Neural progenitor cell (in vitro differentiated cells): Measurements from ENCODE around the gene LRRC26. TPM values are rescaled to one million over a fixed set of nuclear protein-coding genes. Genes with fewer than 3 reads are reported as not detected.

Source experiments
- DNase-seq: peaks from one replicate; pipeline ENCODE4 v3.0.0-alpha.2; 2016; ENCODE audit warnings: low spot score
- H2AFZ ChIP-seq: fragments of 200-600 bp; sonication (generic); replicated peaks from 2 replicates; pipeline ENCODE4 v1.6.1; 2016; ENCODE audit warnings: antibody characterized with exemption
- H3F3A ChIP-seq: fragments of 200-600 bp; sonication (generic); 2 replicates; pipeline ENCODE4 v1.6.1; 2016; ENCODE audit warnings: antibody characterized with exemption, low read depth
- H3K27ac ChIP-seq: fragments of 200-600 bp; sonication (generic); 2 replicates; pipeline ENCODE4 v1.5.1; 2016; ENCODE audit warnings: mild to moderate bottlenecking
- H3K27me3 ChIP-seq: fragments of 200-600 bp; sonication (generic); 2 replicates; pipeline ENCODE4 v1.6.1; 2016; ENCODE audit warnings: mild to moderate bottlenecking, moderate library complexity
- H3K36me3 ChIP-seq: fragments of 200-600 bp; sonication (generic); 2 replicates; pipeline ENCODE4 v1.5.1; 2016
- H3K4me1 ChIP-seq: fragments of 200-600 bp; sonication (generic); 2 replicates; pipeline ENCODE4 v1.6.1; 2016; ENCODE audit warnings: mixed run types
- H3K4me2 ChIP-seq: fragments of 200-600 bp; sonication (generic); 2 replicates; pipeline ENCODE4 v1.6.1; 2016
- H3K4me3 ChIP-seq: fragments of 200-600 bp; sonication (generic); 2 replicates; pipeline ENCODE4 v1.5.1; 2016
- H3K79me2 ChIP-seq: fragments of 200-600 bp; sonication (generic); 2 replicates; pipeline ENCODE4 v1.6.1; 2016; ENCODE audit warnings: low read depth
- H3K9ac ChIP-seq: fragments of 200-600 bp; sonication (generic); 2 replicates; pipeline ENCODE4 v1.6.1; 2016
- H3K9me3 ChIP-seq: fragments of 200-600 bp; sonication (generic); 2 replicates; pipeline ENCODE4 v1.5.1; 2016; ENCODE audit warnings: low read depth
- H4K20me1 ChIP-seq: fragments of 200-600 bp; sonication (generic); 2 replicates; pipeline ENCODE4 v1.6.1; 2016; ENCODE audit warnings: low read depth
- H3K27ac Mint-ChIP-seq: 3 replicates; pipeline ENCODE4 v1.8.0; 2021; ENCODE audit warnings: mixed read lengths
- H3K27me3 Mint-ChIP-seq: 2 replicates; pipeline ENCODE4 v1.8.0; 2022; ENCODE audit warnings: low read depth, mild to moderate bottlenecking, inconsistent platforms, moderate library complexity, mixed read lengths; ENCODE audit not compliant: insufficient read depth
- H3K36me3 Mint-ChIP-seq: 3 replicates; pipeline ENCODE4 v1.8.0; 2021; ENCODE audit warnings: mixed read lengths
- H3K4me1 Mint-ChIP-seq: 3 replicates; pipeline ENCODE4 v1.8.0; 2021; ENCODE audit warnings: mixed read lengths
- H3K4me3 Mint-ChIP-seq: 3 replicates; pipeline ENCODE4 v1.8.0; 2021; ENCODE audit warnings: mild to moderate bottlenecking, moderate library complexity, mixed read lengths
- H3K9me3 Mint-ChIP-seq: 3 replicates; pipeline ENCODE4 v1.8.0; 2020; ENCODE audit warnings: mixed read lengths
- EZH2 ChIP-seq: fragments of 200-600 bp; sonication (generic); IDR thresholded peaks from 2 replicates; pipeline ENCODE4 v1.6.1; 2017; ENCODE audit warnings: antibody characterized with exemption, mild to moderate bottlenecking, moderate library complexity
- EZH2phosphoT487 ChIP-seq: fragments of 200-600 bp; sonication (generic); IDR thresholded peaks from 2 replicates; pipeline ENCODE4 v1.6.1; 2017; ENCODE audit warnings: antibody characterized with exemption
- total RNA-seq: library from RNA; depleted of rRNA; stranded (reverse); fragments of >200 nt; gene quantifications from 2 replicates; pipeline ENCODE4 v1.2.3, GENCODE V29; 2015; ENCODE audit warnings: low replicate concordance
- TF ChIP-seq, protein P1 (sequence below): fragments of 200-600 bp; sonication (generic); IDR thresholded peaks from 2 replicates; pipeline ENCODE4 v1.5.1; 2017; ENCODE audit warnings: antibody characterized with exemption, mild to moderate bottlenecking

LRRC26 gene
- total RNA-seq, 1 donor from 2014 or later, result not detected

DNA sequence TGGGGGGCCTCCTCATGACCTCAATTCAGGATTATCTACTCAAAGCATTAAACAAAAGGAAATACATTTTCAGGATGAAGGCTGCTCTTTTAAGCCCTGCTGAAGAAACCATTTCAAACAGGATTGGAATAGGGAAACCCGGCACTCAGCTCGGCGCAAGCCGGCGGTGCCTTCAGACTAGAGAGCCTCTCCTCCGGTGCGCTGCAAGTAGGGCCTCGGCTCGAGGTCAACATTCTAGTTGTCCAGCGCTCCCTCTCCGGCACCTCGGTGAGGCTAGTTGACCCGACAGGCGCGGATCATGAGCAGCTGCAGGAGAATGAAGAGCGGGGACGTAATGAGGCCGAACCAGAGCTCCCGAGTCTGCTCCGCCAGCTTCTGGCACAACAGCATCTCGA is 34.9 kb upstream of the LRRC26 start:
- H3K36me3 ChIP-seq, result no peaks in the 10 kb centered on the region
- peaks cover 22% of the 10 kb centered on the region for H3K4me1 ChIP-seq
- H3K4me2 ChIP-seq, result peak overlapping the region; percentile 97
- H3K27ac ChIP-seq, result no peak overlapping the region
- H2AFZ ChIP-seq, result no peak overlapping the region
- Mint-ChIP-seq H3K4me3 (peak overlapping the region; percentile 97), H3K27me3 (peaks cover 17% of the 10 kb centered on the region), H3K27ac (no peak overlapping the region), H3K9me3 (no peaks in the 10 kb centered on the region), H3K36me3 (peaks cover 11% of the 10 kb centered on the region), H3K4me1 (peaks cover 31% of the 10 kb centered on the region)
- H3F3A ChIP-seq, result peaks cover 34% of the 10 kb centered on the region
- peaks cover 26% of the 10 kb centered on the region for H4K20me1 ChIP-seq
- H3K9ac ChIP-seq, result peak overlapping the region; percentile 97
- peaks cover 2% of the 10 kb centered on the region for H3K27me3 ChIP-seq
- peak overlapping the region; percentile 100 for H3K4me3 ChIP-seq
- peaks cover 54% of the 10 kb centered on the region for H3K79me2 ChIP-seq
- TF ChIP-seq EZH2phosphoT487 (no peak), EZH2 (no peak)
- TF ChIP-seq, protein P1, sequence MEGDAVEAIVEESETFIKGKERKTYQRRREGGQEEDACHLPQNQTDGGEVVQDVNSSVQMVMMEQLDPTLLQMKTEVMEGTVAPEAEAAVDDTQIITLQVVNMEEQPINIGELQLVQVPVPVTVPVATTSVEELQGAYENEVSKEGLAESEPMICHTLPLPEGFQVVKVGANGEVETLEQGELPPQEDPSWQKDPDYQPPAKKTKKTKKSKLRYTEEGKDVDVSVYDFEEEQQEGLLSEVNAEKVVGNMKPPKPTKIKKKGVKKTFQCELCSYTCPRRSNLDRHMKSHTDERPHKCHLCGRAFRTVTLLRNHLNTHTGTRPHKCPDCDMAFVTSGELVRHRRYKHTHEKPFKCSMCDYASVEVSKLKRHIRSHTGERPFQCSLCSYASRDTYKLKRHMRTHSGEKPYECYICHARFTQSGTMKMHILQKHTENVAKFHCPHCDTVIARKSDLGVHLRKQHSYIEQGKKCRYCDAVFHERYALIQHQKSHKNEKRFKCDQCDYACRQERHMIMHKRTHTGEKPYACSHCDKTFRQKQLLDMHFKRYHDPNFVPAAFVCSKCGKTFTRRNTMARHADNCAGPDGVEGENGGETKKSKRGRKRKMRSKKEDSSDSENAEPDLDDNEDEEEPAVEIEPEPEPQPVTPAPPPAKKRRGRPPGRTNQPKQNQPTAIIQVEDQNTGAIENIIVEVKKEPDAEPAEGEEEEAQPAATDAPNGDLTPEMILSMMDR, result no peak
- no peak for DNase-seq
- H3K9me3 ChIP-seq, result no peaks in the 10 kb centered on the region

DNA sequence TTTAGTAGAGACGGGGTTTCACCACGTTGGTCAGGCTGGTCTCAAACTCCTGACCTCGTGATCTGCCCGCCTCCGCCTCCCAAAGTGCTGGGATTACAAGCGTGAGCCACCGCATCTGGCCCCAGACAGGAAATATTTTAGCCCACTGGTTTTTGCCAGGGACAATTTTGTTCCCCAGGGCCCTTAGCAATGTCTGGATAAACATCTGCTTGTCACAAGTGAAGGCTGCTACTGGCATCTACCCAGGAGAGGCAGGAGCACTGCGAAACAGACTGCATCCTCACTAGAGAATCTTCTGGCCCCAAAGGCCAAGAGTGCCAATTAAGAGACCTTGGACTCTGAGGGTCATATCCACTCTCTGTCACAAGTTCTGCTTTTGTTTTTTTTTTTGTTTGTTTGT is 33.1 kb upstream of the LRRC26 start:
- peaks cover 34% of the 10 kb centered on the region for H3K4me1 Mint-ChIP-seq
- H3K79me2 ChIP-seq, result peaks cover 71% of the 10 kb centered on the region
- TF ChIP-seq EZH2phosphoT487 (no peak), EZH2 (no peak)
- TF ChIP-seq, protein P1, result no peak

DNA sequence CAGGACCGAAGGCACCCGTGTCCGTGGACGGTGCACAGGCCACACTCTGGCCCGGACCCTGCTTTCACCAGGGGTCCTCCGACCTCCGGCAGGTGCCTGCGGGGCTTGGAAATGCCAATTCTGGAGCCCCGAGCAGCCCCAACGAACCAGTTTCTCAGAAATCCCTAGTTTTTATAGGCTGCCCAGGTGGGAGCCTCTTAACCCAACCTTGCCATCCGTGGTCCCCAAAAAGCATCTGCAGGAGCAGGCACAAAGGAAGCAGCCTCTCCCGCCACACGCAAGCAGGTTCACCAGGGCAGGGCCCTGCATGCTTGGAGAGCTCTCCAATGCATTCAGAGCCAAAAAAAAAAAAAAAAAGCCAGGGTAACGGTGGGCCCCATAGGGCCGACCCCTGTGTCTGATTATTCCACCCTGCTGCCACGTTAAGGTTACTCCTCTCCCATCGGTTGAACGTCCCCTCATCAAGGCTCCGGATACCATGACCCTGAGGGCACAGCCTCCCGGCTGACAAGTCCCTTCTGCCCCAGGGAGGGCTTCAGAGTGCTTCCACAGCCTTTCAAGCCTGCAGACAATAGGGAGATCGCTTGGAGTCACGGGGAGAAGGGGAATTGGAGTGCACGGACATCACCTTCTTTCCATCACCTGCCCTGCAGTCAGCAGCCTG is 31.5 kb upstream of the LRRC26 start:
- Histone ChIP-seq H3K27ac (no peak overlapping the region), H3K9me3 (no peaks in the 10 kb centered on the region), H3K27me3 (peaks cover 7% of the 10 kb centered on the region), H4K20me1 (peaks cover 60% of the 10 kb centered on the region), H2AFZ (no peak overlapping the region), H3K36me3 (no peaks in the 10 kb centered on the region), H3F3A (peaks cover 34% of the 10 kb centered on the region), H3K4me2 (peak overlapping the region; percentile 93), H3K79me2 (peaks cover 66% of the 10 kb centered on the region), H3K4me3 (peak overlapping the region; percentile 60), H3K9ac (peak overlapping the region; percentile 41), H3K4me1 (peaks cover 23% of the 10 kb centered on the region)
- H3K27me3 Mint-ChIP-seq, result peaks cover 11% of the 10 kb centered on the region
- peaks cover 28% of the 10 kb centered on the region for H3K4me1 Mint-ChIP-seq
- TF ChIP-seq EZH2 (no peak), EZH2phosphoT487 (no peak)
- TF ChIP-seq, protein P1, result no peak
- no peak overlapping the region for H3K27ac Mint-ChIP-seq
- H3K4me3 Mint-ChIP-seq, result peak overlapping the region; percentile 84
- peak; percentile 48 for DNase-seq
- no peaks in the 10 kb centered on the region for H3K9me3 Mint-ChIP-seq
- peaks cover 4% of the 10 kb centered on the region for H3K36me3 Mint-ChIP-seq

More for the DNA sequence above, 33.1 kb upstream of the LRRC26 start:
- peak overlapping the region; percentile 97 for H3K4me3 Mint-ChIP-seq
- H3K27me3 Mint-ChIP-seq, result peaks cover 15% of the 10 kb centered on the region
- H3K9ac ChIP-seq, result no peak overlapping the region
- DNase-seq, result no peak
- H3K27ac ChIP-seq, result no peak overlapping the region
- H3K27ac Mint-ChIP-seq, result no peak overlapping the region
- no peak overlapping the region for H3K4me2 ChIP-seq
- peaks cover 27% of the 10 kb centered on the region for H3K4me1 ChIP-seq
- H3K9me3 ChIP-seq, result no peaks in the 10 kb centered on the region
- no peak overlapping the region for H3K4me3 ChIP-seq
- H4K20me1 ChIP-seq, result peaks cover 44% of the 10 kb centered on the region
- H3K27me3 ChIP-seq, result peaks cover 7% of the 10 kb centered on the region
- no peaks in the 10 kb centered on the region for H3K36me3 ChIP-seq
- peaks cover 34% of the 10 kb centered on the region for H3F3A ChIP-seq
- H3K36me3 Mint-ChIP-seq, result peaks cover 7% of the 10 kb centered on the region
- no peak overlapping the region for H2AFZ ChIP-seq
- no peaks in the 10 kb centered on the region for H3K9me3 Mint-ChIP-seq
